ENCODE results near the gene PACSIN1. TPM values are rescaled to one million over a fixed set of nuclear protein-coding genes. Genes with fewer than 3 reads are reported as not detected.

The PACSIN1 gene
- total RNA-seq, 1 experiment from 2014 or later, result 5.0 TPM

DNA sequence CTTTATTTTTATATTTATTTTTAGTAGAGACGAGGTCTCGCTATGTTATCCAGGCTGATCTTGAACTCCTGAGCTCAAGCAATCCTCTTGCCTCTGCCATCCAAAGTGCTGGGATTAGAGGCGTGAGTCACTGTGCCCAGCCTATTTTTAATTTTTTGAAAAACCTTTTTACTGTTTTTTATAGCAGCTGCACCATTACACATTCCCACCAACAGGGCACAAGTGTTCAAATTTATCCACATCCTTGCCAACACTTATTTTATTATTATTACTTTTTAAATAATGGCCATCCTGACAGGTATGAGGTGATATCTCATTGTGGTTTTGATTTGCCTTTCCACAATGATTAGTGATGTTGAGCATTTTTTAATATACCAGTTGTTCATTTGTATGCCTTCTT is 42.5 kb downstream of the PACSIN1 start:
- H3K9ac ChIP-seq (ENCODE audit: low read length), result no peak overlapping the region
- ChIA-PET CTCF (interaction anchor here (1.4 kb wide), 1 partner anchor 48 kb away, joined by 3 read pairs; no protein-coding TSS in a partner anchor), RAD21 (ENCODE audit: low non-redundant PET in 1 of 2, low total read pairs in 2 of 2, uncharacterized antibody in 2 of 2, unreplicated experiment in 2 of 2) (no interaction called here), POLR2A (no interaction called here)
- H3K9me3 ChIP-seq (ENCODE audit: control insufficient read depth in 1 of 2, insufficient read depth in 1 of 2, low read depth in 1 of 2, low read length in 2 of 2), result no peaks in the 10 kb centered on the region
- no peak overlapping the region for H3K4me3 ChIP-seq (replicated peaks in 1 of 2; ENCODE audit: low read depth in 1 of 2, low read length in 2 of 2)
- DNase-seq (ENCODE audit: low read depth, low spot score) (no peak), ATAC-seq (no peak)
- BruUV-seq (replicated peaks), result no TSS peak
- H3K36me3 ChIP-seq (ENCODE audit: control insufficient read depth in 1 of 2, insufficient read depth in 2 of 2, low read length in 2 of 2), result no peaks in the 10 kb centered on the region
- no peak overlapping the region for H3K27ac ChIP-seq (ENCODE audit: low read depth, low read length)
- H2AFZ ChIP-seq (ENCODE audit: low read depth, low read length, poor library complexity, severe bottlenecking), result no peak overlapping the region
- H3K27me3 ChIP-seq (ENCODE audit: insufficient read depth, low read length), result no peaks in the 10 kb centered on the region
- no peaks in the 10 kb centered on the region for H3K79me2 ChIP-seq (ENCODE audit: insufficient read depth, low read length)
- H3K9me2 ChIP-seq (ENCODE audit: insufficient read depth), result no peaks in the 10 kb centered on the region
- intact Hi-C loops (cut with micrococcal nuclease), result no loop called here
- no peak overlapping the region for H3K4me2 ChIP-seq (ENCODE audit: low read length)
- H4K20me1 ChIP-seq (ENCODE audit: insufficient read depth), result no peaks in the 10 kb centered on the region
- no peaks in the 10 kb centered on the region for H3K4me1 ChIP-seq (ENCODE audit: control insufficient read depth in 1 of 2, insufficient read depth in 2 of 2, low read length in 2 of 2)
- TF ChIP-seq, protein P1, sequence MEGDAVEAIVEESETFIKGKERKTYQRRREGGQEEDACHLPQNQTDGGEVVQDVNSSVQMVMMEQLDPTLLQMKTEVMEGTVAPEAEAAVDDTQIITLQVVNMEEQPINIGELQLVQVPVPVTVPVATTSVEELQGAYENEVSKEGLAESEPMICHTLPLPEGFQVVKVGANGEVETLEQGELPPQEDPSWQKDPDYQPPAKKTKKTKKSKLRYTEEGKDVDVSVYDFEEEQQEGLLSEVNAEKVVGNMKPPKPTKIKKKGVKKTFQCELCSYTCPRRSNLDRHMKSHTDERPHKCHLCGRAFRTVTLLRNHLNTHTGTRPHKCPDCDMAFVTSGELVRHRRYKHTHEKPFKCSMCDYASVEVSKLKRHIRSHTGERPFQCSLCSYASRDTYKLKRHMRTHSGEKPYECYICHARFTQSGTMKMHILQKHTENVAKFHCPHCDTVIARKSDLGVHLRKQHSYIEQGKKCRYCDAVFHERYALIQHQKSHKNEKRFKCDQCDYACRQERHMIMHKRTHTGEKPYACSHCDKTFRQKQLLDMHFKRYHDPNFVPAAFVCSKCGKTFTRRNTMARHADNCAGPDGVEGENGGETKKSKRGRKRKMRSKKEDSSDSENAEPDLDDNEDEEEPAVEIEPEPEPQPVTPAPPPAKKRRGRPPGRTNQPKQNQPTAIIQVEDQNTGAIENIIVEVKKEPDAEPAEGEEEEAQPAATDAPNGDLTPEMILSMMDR (IDR thresholded peaks at IDR 0.05 in 2 of 3, conservative IDR thresholded peaks at IDR 0.05 in 1 of 3; ENCODE audit: borderline replicate concordance in 1 of 3, insufficient read depth in 1 of 3, low read depth in 2 of 3, low read length in 2 of 3), result peak in 2 of 3 experiments; percentile 31 to 33; a peak in 2 of 6 replicates
- TF ChIP-seq SP1 (IDR thresholded peaks at IDR 0.05; ENCODE audit: low read depth), result no peak

DNA sequence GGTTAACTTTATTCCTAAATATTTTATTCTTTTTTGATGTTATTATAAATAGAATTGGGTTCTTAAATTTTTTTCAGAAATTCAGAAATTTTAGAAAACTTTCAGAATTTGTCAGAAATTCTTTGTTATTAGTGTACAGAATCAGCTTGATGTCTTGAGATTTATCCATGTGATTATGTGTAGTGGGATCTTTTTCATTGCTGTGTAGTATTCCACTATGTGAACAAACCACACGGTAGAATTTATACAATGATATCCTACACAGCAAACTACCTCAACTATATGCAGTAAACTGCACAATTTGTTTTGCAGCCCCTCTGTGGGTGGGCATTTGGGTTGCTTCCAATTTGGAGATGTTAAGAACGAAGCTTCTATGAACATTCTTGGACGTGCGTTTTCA is 43.9 kb downstream of the PACSIN1 start:
- Histone ChIP-seq H4K20me1 (ENCODE audit: insufficient read depth) (no peaks in the 10 kb centered on the region), H2AFZ (ENCODE audit: low read depth, low read length, poor library complexity, severe bottlenecking) (no peak overlapping the region), H3K36me3 (ENCODE audit: control insufficient read depth in 1 of 2, insufficient read depth in 2 of 2, low read length in 2 of 2) (no peaks in the 10 kb centered on the region), H3K9me2 (ENCODE audit: insufficient read depth) (no peaks in the 10 kb centered on the region), H3K4me1 (ENCODE audit: control insufficient read depth in 1 of 2, insufficient read depth in 2 of 2, low read length in 2 of 2) (no peaks in the 10 kb centered on the region), H3K4me2 (ENCODE audit: low read length) (no peak overlapping the region), H3K9ac (ENCODE audit: low read length) (no peak overlapping the region), H3K4me3 (replicated peaks in 1 of 2; ENCODE audit: low read depth in 1 of 2, low read length in 2 of 2) (no peak overlapping the region), H3K27me3 (ENCODE audit: insufficient read depth, low read length) (no peaks in the 10 kb centered on the region), H3K9me3 (ENCODE audit: control insufficient read depth in 1 of 2, insufficient read depth in 1 of 2, low read depth in 1 of 2, low read length in 2 of 2) (no peaks in the 10 kb centered on the region), H3K27ac (ENCODE audit: low read depth, low read length) (no peak overlapping the region), H3K79me2 (ENCODE audit: insufficient read depth, low read length) (no peaks in the 10 kb centered on the region)
- intact Hi-C loops (cut with micrococcal nuclease), result no loop called here
- POLR2A ChIA-PET, result no interaction called here
- BruUV-seq (replicated peaks), result no TSS peak
- no peak for ATAC-seq
- no peak for DNase-seq (ENCODE audit: low read depth, low spot score)
- RAD21 ChIA-PET (ENCODE audit: low non-redundant PET in 1 of 2, low total read pairs in 2 of 2, uncharacterized antibody in 2 of 2, unreplicated experiment in 2 of 2), result no interaction called here
- CTCF ChIA-PET, result interaction anchor here (1.4 kb wide), 1 partner anchor 50 kb away, joined by 3 read pairs; no protein-coding TSS in a partner anchor
- TF ChIP-seq SRF (IDR thresholded peaks at IDR 0.05; ENCODE audit: low read depth), result no peak
- no peak for TF ChIP-seq CBX3 (IDR thresholded peaks at IDR 0.05; ENCODE audit: low read depth)
- no peak for TF ChIP-seq SIN3A (IDR thresholded peaks at IDR 0.05; ENCODE audit: low read depth)
- TF ChIP-seq REST (IDR thresholded peaks at IDR 0.05; ENCODE audit: low read depth), result no peak
- no peak for TF ChIP-seq EZH2 (IDR thresholded peaks at IDR 0.05)
- no peak for TF ChIP-seq CEBPB (IDR thresholded peaks at IDR 0.05; ENCODE audit: low read depth)
- TF ChIP-seq, protein P1 (IDR thresholded peaks at IDR 0.05 in 2 of 3, conservative IDR thresholded peaks at IDR 0.05 in 1 of 3; ENCODE audit: borderline replicate concordance in 1 of 3, insufficient read depth in 1 of 3, low read depth in 2 of 3, low read length in 2 of 3), result no peak
- no peak for TF ChIP-seq JUND (IDR thresholded peaks at IDR 0.05)
- TF ChIP-seq SP1 (IDR thresholded peaks at IDR 0.05; ENCODE audit: low read depth), result no peak
- TF ChIP-seq ZFX (IDR thresholded peaks at IDR 0.05), result no peak
- TF ChIP-seq EGR1 (IDR thresholded peaks at IDR 0.05; ENCODE audit: low read depth), result no peak
- TF ChIP-seq POLR2AphosphoS5 (IDR thresholded peaks at IDR 0.05; ENCODE audit: low read depth, low read length), result no peak
- TF ChIP-seq TCF7L2 (IDR thresholded peaks at IDR 0.05; ENCODE audit: borderline replicate concordance, extremely low read depth, insufficient read depth, insufficient read length), result no peak
